NK-92 (cell line): ENCODE data around the gene FAM110D.

ENCODE experiments used
- DNase-seq: peaks from one replicate; lab custom pipeline; 2025; ENCODE audit not compliant: unreplicated experiment; lab: John Stamatoyannopoulos, UW

FAM110D gene

GRCh38 chr1:26187882-26188281 lies 29.0 kb downstream of the FAM110D start:
- DNase-seq = no peak

- DNase-seq = no peak
Observed at GRCh38 chr1:26188477-26188876, 29.6 kb downstream of the FAM110D start.

- DNase-seq = no peak
Observed at GRCh38 chr1:26189331-26189730, 30.5 kb downstream of the FAM110D start.

- DNase-seq = no peak
Observed at GRCh38 chr1:26189751-26190275, 30.9 kb downstream of the FAM110D start.

- no peak for DNase-seq
Observed at GRCh38 chr1:26190373-26190987, 31.6 kb downstream of the FAM110D start, which contains the start of gene CATSPER4. TSS of gene CATSPER4 (plus strand) at chr1:26190602. CDS start at chr1:26190628, 26 bp downstream.

GRCh38 chr1:26191739-26192138 lies 32.9 kb downstream of the FAM110D start:
- DNase-seq = no peak

GRCh38 chr1:26195805-26196204 lies 36.9 kb downstream of the FAM110D start:
- no peak for DNase-seq

- DNase-seq = no peak
Observed at GRCh38 chr1:26197301-26197700, 38.4 kb downstream of the FAM110D start.

- no peak for DNase-seq
Observed at GRCh38 chr1:26197813-26198212, 38.9 kb downstream of the FAM110D start.

GRCh38 chr1:26200413-26200812 lies 41.5 kb downstream of the FAM110D start:
- DNase-seq = no peak

GRCh38 chr1:26203642-26204318 lies 44.9 kb downstream of the FAM110D start:
- DNase-seq = no peak

- DNase-seq = no peak
Observed at GRCh38 chr1:26210147-26210870, 51.4 kb downstream of the FAM110D start.

- no peak for DNase-seq
Observed at GRCh38 chr1:26212726-26213125, 53.8 kb downstream of the FAM110D start.

- DNase-seq = no peak
Observed at GRCh38 chr1:26213335-26213905, 54.5 kb downstream of the FAM110D start.
